HepG2 (cell line): Measurements from ENCODE around the gene NANOS1. TPM values are rescaled to one million over a fixed set of nuclear protein-coding genes. Genes with fewer than 3 reads are reported as not detected.
A peak's percentile ranks its signal among the peaks of the same experiment; 100 is the strongest.

ENCODE experiments used
- HDAC1 ChIP-seq: sonication (generic); formaldehyde crosslinking; IDR thresholded peaks from 2 replicates; pipeline ENCODE4 v1.5.1; 2020; ENCODE audit warnings: mild to moderate bottlenecking, missing genetic modification reagents
- HNRNPK ChIP-seq: fragments of 200-400 bp; formaldehyde crosslinking; IDR thresholded peaks from 2 replicates; pipeline ENCODE4 v1.6.1; 2018; ENCODE audit warnings: low read length, low read depth, moderate library complexity, mild to moderate bottlenecking; ENCODE audit not compliant: poor library complexity, severe bottlenecking
- IRX3 ChIP-seq: sonication (generic); formaldehyde crosslinking; IDR thresholded peaks from 2 replicates; pipeline ENCODE4 v1.8.1; 2023; ENCODE audit warnings: mild to moderate bottlenecking, low read depth, missing genetic modification reagents, borderline replicate concordance
- KDM2A ChIP-seq: sonication (generic); formaldehyde crosslinking; IDR thresholded peaks from 2 replicates; pipeline ENCODE4 v1.4.0; 2020; ENCODE audit warnings: low read depth, missing genetic modification reagents, borderline replicate concordance
- SPEN ChIP-seq: sonication (generic); formaldehyde crosslinking; IDR thresholded peaks from 2 replicates; pipeline ENCODE4 v1.5.1; 2020; ENCODE audit warnings: low read depth, mild to moderate bottlenecking, missing genetic modification reagents
- ZFP90 ChIP-seq: sonication (generic); formaldehyde crosslinking; IDR thresholded peaks from 2 replicates; pipeline ENCODE4 v1.8.0; 2022; ENCODE audit warnings: missing genetic modification reagents, mild to moderate bottlenecking, inconsistent platforms, borderline replicate concordance
- ZNF441 ChIP-seq: sonication (generic); formaldehyde crosslinking; IDR thresholded peaks from 2 replicates; pipeline ENCODE4 v1.7.0; 2021; ENCODE audit warnings: missing genetic modification reagents, borderline replicate concordance
- ZNF572 ChIP-seq: sonication (generic); formaldehyde crosslinking; IDR thresholded peaks from 2 replicates; pipeline ENCODE4 v1.5.1; 2020; ENCODE audit warnings: mild to moderate bottlenecking, missing genetic modification reagents
- ZNF598 ChIP-seq: sonication (generic); formaldehyde crosslinking; IDR thresholded peaks from 2 replicates; pipeline ENCODE4 v1.5.1; 2020; ENCODE audit warnings: mild to moderate bottlenecking, missing genetic modification reagents, borderline replicate concordance
- ZSCAN25 ChIP-seq: sonication (generic); formaldehyde crosslinking; IDR thresholded peaks from 2 replicates; pipeline ENCODE4 v1.8.0; 2022; ENCODE audit warnings: mild to moderate bottlenecking, missing genetic modification reagents
- polyA plus RNA-seq, 8 experiments: library from polyadenylated mRNA; depleted of rRNA in 3 of 8; stranded (reverse) in 7 of 8; unstranded in 1 of 8; fragments of >200 nt; fragmentation: Illumina TruSeq in 4 of 8; extraction: Trizol in 4 of 8; gene quantifications; 2 replicates each; pipeline versions ENCODE4 v1.2.1 to v1.2.3, GENCODE V29; 2011 to 2016; ENCODE audit warnings: low read depth in 4 of 8, missing spikeins in 1 of 8, mixed read lengths in 1 of 8; ENCODE audit not compliant: insufficient read depth in 1 of 8
- total RNA-seq, 5 experiments: library from RNA; depleted of rRNA; stranded (reverse); fragments of >200 nt; fragmentation: Illumina TruSeq; extraction: Trizol; gene quantifications; 2 replicates each; pipeline ENCODE4 v1.2.3, GENCODE V29; 2016; ENCODE audit warnings: low read depth in 1 of 5
- TF ChIP-seq, protein P1 (sequence below): sonication (generic); formaldehyde crosslinking; IDR thresholded peaks from 2 replicates; pipeline ENCODE4 v1.4.0; 2020; ENCODE audit warnings: mild to moderate bottlenecking, missing genetic modification reagents
- TF ChIP-seq, protein P2 (sequence below): IDR thresholded peaks from 2 replicates; pipeline ENCODE4 v1.6.1; 2016; ENCODE audit warnings: mild to moderate bottlenecking
- TF ChIP-seq, protein P3 (sequence below): sonication (generic); formaldehyde crosslinking; IDR thresholded peaks from 2 replicates; pipeline ENCODE4 v1.4.0; 2020; ENCODE audit warnings: mild to moderate bottlenecking, low read depth, missing genetic modification reagents
- TF ChIP-seq, protein P4 (sequence below): sonication (generic); formaldehyde crosslinking; IDR thresholded peaks from 2 replicates; pipeline ENCODE4; 2020; ENCODE audit warnings: missing genetic modification reagents, mild to moderate bottlenecking, borderline replicate concordance

Gene NANOS1
- total and polyA plus RNA-seq, 2 of the 13 experiments (the other 11 are each of a cell fraction or from before 2014, with no cell fraction given): 1.7 to 2.2 TPM

DNA sequence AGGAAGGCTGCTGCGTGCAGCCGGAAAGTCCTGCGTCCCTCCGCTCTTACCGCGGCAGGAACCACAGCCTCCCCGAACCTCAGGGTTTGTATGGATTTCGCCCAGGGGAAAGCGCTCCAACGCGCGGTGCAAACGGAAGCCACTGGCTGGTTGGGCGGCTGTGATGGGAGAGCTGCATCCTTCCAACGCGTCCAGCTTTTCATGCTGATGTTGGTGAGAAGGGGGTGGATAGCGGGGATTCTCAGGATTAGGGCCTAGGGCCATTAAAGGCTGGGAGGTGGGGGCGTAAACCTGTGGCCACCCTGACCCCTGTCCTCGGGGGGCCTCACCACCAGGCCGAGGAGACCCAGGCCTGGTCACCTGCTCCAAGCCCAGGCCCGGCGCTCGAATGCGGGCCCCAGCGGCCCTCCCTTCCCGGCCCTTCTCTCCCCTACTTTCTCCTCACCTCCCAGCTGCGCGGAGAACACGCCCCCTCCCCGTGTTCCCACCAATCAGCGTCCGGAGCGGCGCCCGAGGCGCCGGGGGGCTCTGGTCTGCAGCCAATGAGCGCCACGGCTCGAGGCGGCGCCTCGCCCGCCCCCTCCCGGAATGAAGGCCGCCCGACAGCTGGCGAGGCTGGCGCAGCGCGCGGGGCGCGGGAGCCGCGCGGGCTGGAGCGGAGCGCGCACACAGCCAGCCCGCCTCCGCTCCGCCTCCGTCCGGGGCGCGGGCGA is 458 bp upstream of the NANOS1 start (continued):
- TF ChIP-seq, protein P1, sequence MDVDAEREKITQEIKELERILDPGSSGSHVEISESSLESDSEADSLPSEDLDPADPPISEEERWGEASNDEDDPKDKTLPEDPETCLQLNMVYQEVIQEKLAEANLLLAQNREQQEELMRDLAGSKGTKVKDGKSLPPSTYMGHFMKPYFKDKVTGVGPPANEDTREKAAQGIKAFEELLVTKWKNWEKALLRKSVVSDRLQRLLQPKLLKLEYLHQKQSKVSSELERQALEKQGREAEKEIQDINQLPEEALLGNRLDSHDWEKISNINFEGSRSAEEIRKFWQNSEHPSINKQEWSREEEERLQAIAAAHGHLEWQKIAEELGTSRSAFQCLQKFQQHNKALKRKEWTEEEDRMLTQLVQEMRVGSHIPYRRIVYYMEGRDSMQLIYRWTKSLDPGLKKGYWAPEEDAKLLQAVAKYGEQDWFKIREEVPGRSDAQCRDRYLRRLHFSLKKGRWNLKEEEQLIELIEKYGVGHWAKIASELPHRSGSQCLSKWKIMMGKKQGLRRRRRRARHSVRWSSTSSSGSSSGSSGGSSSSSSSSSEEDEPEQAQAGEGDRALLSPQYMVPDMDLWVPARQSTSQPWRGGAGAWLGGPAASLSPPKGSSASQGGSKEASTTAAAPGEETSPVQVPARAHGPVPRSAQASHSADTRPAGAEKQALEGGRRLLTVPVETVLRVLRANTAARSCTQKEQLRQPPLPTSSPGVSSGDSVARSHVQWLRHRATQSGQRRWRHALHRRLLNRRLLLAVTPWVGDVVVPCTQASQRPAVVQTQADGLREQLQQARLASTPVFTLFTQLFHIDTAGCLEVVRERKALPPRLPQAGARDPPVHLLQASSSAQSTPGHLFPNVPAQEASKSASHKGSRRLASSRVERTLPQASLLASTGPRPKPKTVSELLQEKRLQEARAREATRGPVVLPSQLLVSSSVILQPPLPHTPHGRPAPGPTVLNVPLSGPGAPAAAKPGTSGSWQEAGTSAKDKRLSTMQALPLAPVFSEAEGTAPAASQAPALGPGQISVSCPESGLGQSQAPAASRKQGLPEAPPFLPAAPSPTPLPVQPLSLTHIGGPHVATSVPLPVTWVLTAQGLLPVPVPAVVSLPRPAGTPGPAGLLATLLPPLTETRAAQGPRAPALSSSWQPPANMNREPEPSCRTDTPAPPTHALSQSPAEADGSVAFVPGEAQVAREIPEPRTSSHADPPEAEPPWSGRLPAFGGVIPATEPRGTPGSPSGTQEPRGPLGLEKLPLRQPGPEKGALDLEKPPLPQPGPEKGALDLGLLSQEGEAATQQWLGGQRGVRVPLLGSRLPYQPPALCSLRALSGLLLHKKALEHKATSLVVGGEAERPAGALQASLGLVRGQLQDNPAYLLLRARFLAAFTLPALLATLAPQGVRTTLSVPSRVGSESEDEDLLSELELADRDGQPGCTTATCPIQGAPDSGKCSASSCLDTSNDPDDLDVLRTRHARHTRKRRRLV: 0 out of 2 replicates have a peak, but pooled peaks have one; percentile 34
- TF ChIP-seq ZSCAN25 (CRISPR knock-in tag): peak; percentile 89
- peak; percentile 49; the same call in 1 of the 2 replicates for TF ChIP-seq SPEN (CRISPR knock-in tag)
- TF ChIP-seq IRX3 (CRISPR knock-in tag): peak; percentile 17; the same call in 1 of the 2 replicates
- peak; percentile 53; the same call in 1 of the 2 replicates for TF ChIP-seq KDM2A (CRISPR knock-in tag)
- TF ChIP-seq, protein P2, sequence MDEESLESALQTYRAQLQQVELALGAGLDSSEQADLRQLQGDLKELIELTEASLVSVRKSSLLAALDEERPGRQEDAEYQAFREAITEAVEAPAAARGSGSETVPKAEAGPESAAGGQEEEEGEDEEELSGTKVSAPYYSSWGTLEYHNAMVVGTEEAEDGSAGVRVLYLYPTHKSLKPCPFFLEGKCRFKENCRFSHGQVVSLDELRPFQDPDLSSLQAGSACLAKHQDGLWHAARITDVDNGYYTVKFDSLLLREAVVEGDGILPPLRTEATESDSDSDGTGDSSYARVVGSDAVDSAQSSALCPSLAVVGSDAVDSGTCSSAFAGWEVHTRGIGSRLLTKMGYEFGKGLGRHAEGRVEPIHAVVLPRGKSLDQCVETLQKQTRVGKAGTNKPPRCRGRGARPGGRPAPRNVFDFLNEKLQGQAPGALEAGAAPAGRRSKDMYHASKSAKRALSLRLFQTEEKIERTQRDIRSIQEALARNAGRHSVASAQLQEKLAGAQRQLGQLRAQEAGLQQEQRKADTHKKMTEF: peak; percentile 29; the same call in 1 of the 2 replicates
- TF ChIP-seq HNRNPK: peak; percentile 88
- 0 out of 2 replicates have a peak, but pooled peaks have one; percentile 46 for TF ChIP-seq HDAC1 (CRISPR knock-in tag)
- peak; percentile 80; the same call in 1 of the 2 replicates for TF ChIP-seq ZNF598 (CRISPR knock-in tag)
- peak; percentile 63 for TF ChIP-seq ZFP90
- TF ChIP-seq, protein P3, sequence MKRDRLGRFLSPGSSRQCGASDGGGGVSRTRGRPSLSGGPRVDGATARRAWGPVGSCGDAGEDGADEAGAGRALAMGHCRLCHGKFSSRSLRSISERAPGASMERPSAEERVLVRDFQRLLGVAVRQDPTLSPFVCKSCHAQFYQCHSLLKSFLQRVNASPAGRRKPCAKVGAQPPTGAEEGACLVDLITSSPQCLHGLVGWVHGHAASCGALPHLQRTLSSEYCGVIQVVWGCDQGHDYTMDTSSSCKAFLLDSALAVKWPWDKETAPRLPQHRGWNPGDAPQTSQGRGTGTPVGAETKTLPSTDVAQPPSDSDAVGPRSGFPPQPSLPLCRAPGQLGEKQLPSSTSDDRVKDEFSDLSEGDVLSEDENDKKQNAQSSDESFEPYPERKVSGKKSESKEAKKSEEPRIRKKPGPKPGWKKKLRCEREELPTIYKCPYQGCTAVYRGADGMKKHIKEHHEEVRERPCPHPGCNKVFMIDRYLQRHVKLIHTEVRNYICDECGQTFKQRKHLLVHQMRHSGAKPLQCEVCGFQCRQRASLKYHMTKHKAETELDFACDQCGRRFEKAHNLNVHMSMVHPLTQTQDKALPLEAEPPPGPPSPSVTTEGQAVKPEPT: peak; percentile 42; the same call in 1 of the 2 replicates
- no peak for TF ChIP-seq ZNF572 (CRISPR knock-in tag)
- TF ChIP-seq ZNF441: peak; percentile 77
- TF ChIP-seq, protein P4, sequence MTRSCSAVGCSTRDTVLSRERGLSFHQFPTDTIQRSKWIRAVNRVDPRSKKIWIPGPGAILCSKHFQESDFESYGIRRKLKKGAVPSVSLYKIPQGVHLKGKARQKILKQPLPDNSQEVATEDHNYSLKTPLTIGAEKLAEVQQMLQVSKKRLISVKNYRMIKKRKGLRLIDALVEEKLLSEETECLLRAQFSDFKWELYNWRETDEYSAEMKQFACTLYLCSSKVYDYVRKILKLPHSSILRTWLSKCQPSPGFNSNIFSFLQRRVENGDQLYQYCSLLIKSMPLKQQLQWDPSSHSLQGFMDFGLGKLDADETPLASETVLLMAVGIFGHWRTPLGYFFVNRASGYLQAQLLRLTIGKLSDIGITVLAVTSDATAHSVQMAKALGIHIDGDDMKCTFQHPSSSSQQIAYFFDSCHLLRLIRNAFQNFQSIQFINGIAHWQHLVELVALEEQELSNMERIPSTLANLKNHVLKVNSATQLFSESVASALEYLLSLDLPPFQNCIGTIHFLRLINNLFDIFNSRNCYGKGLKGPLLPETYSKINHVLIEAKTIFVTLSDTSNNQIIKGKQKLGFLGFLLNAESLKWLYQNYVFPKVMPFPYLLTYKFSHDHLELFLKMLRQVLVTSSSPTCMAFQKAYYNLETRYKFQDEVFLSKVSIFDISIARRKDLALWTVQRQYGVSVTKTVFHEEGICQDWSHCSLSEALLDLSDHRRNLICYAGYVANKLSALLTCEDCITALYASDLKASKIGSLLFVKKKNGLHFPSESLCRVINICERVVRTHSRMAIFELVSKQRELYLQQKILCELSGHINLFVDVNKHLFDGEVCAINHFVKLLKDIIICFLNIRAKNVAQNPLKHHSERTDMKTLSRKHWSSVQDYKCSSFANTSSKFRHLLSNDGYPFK (CRISPR knock-in tag): peak; percentile 47; the same call in 1 of the 2 replicates
